Measurements from ENCODE around the gene ST6GAL1.
"Not testable (repeated sequence)": the region's sequence is repeated elsewhere in the genome, so short reads cannot be mapped to it uniquely, and the experiment has no call there.

Gene ST6GAL1, protein sequence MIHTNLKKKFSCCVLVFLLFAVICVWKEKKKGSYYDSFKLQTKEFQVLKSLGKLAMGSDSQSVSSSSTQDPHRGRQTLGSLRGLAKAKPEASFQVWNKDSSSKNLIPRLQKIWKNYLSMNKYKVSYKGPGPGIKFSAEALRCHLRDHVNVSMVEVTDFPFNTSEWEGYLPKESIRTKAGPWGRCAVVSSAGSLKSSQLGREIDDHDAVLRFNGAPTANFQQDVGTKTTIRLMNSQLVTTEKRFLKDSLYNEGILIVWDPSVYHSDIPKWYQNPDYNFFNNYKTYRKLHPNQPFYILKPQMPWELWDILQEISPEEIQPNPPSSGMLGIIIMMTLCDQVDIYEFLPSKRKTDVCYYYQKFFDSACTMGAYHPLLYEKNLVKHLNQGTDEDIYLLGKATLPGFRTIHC

DNA sequence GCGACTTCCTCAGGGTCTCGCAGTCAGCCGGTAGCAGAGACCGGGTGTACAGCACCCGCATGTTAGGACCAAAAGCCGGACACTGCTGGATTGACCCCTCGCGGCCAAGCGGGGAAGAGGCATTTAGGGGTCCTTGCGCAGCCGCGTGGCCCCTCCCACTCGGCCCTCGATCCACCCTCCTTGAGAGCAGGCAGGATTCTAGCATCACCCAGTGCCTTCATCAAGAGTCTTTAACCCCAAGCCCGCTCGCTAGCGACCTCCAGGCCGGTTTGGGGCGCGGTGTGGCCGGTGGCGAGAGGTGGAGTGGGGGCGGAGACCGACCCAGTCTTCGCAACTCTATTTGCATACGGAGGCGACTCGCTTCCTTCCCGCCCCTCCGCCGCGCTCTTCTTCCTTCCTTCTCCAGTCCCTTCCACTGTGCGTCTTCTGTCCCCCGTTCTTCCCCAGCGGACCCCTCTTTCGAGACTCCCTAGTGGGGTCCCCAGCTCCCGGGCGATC is at the start of gene ST6GAL1:
Gene ST6GAL1 (plus strand): TSS at position 384 of the 498 bp plus-strand sequence. CDS start 112,178 bp downstream, outside the sequence.
- no peak for FAIRE-seq

GRCh38 chr3:186882150-186882524 is 48.2 kb upstream of the ST6GAL1 start:
- FAIRE-seq: no peak

DNA sequence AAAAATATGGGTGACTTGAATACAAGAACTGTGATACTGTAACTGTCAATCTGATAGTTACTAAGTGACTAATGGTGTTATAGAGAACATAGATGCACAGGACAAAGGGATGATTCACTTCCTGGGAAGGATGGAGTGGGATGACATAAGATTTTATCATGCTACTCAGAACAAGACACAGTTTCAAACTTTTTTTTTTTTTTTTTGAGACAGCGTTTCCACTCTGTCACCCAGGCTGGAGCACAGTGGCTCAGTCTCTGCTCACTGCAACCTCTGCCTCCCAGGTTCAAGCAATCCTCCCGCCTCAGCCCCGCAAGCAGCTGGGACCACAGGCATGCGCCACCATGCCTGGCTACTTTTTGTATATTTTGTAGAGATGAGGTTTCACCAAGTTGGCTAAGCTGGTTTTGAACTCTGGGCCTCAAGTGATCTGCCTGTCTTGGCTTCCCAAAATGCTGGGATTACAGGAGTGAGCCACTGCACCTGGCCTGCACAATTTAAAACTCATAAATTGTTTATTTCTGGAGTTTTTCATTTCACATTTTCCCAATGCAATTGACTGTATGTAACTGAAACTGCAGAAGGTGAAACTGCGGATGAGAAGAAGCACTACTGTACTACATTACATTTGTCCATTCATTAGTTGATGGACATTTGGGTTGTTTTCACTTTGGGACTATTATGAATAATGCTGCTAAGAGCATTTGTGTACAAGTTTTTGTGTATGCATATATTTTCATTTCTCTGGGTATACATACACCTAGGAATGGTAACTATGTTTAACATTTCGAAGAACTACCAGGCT is 47.2 kb upstream of the ST6GAL1 start:
- no peak for FAIRE-seq

GRCh38 chr3:186883686-186884058 is 46.7 kb upstream of the ST6GAL1 start:
- FAIRE-seq: no peak

- not testable (repeated sequence) for FAIRE-seq
These were observed 45.5 kb upstream of the ST6GAL1 start for GRCh38 chr3:186884868-186885267.

GRCh38 chr3:186886202-186886981 is 43.9 kb upstream of the ST6GAL1 start:
- no peak for FAIRE-seq

DNA sequence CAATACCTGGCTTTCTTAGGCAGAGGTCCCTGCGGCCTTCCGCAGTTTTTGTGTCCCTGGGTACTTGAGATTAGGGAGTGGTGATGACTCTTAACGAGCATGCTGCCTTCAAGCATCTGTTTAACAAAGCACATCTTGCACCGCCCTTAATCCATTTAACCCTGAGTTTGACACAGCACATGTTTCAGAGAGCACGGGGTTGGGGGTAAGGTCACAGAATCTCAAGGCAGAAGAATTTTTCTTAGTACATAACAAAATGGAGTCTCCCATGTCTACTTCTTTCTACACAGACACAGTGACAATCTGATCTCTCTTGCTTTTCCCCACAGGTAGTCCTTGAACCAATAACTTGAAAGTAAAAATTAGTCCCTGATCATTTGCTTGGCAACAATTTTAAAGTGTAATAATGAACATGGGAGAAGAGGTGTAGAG is 42.8 kb upstream of the ST6GAL1 start:
- not testable (repeated sequence) for FAIRE-seq

GRCh38 chr3:186888569-186888968 is 41.8 kb upstream of the ST6GAL1 start:
- FAIRE-seq: no peak

- FAIRE-seq: not testable (repeated sequence)
These were observed 40.6 kb upstream of the ST6GAL1 start for GRCh38 chr3:186889698-186890097.

DNA sequence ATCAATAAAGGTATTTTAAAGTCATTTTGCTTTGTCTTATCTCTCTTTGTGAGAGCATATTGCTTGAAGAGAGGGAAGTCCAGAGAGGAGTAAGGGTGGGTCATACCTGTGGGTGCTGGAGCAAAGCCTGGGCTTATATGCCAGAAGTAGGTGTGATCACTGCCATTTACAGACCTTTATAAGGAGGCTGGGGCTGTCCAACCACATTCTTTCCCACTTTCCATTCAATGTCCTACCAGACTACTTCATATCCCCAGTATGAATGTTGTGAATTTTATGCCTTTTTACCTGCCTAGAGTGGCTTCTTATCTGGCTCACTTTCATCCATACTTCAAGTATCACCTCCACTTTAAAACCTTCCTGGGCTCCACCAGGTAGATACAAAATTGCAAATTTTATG is 39.4 kb upstream of the ST6GAL1 start:
- no peak for FAIRE-seq

DNA sequence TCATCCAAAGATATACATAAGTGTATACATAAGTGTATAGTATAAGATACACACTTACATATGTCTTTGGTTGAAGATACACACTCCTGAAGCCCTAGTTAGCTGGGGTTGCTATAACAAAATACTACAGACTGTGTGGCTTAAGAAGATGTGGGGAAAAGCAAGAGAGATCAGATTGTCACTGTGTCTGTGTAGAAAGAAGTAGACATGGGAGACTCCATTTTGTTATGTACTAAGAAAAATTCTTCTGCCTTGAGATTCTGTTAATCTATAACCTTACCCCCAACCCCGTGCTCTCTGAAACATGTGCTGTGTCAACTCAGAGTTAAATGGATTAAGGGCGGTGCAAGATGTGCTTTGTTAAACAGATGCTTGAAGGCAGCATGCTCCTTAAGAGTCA is 37.3 kb upstream of the ST6GAL1 start:
- FAIRE-seq: not testable (repeated sequence)

DNA sequence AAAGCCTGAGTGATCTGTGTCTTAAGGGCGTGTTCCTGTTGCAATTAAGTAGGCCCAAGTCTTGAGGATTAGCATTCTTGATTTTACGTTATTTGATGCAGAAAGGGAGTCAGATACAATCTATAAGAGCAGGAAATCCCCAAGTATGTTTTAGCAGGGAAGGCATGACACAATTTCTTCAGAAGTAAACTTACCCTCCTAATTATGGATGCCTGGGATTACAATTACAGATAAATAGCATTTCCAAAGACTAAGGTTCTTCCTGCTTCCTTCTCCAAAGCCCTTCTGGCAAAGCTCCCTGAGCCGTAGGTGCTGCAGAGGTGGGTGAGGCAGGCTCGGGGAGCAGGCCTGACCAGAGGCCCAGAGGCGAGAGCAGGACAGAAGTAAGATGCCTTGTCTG is 34.9 kb upstream of the ST6GAL1 start:
- FAIRE-seq: no peak

DNA sequence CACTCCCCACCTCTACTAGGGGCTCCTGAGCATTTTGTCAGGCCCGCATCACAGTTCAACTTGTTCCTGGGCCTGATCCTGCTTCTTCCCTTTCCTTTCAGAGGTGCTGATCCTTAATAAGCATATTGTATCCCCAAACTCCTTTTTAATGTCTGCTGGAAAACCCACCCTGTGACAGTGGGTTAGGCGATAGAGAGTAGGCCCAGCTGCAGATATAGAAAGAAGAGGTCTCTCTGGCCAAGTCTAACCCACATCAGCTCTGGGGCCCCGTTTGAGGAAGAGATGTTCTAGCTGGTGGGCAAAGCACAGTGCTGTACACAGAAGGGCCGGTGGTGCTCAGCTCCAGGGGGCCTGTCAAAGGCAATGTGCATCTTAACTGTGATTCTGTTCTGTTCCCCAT is 34.3 kb upstream of the ST6GAL1 start:
- FAIRE-seq: no peak

- FAIRE-seq: no peak
These were observed 33.5 kb upstream of the ST6GAL1 start for GRCh38 chr3:186896875-186897274.

GRCh38 chr3:186901135-186901734 is 29.1 kb upstream of the ST6GAL1 start:
- FAIRE-seq: no peak

- FAIRE-seq: no peak
These were observed 28.2 kb upstream of the ST6GAL1 start for GRCh38 chr3:186902154-186902553.

- no peak for FAIRE-seq
These were observed 27.6 kb upstream of the ST6GAL1 start for GRCh38 chr3:186902713-186903112.

- FAIRE-seq: not testable (repeated sequence)
These were observed 26.6 kb upstream of the ST6GAL1 start for GRCh38 chr3:186903676-186904075.

GRCh38 chr3:186907075-186907474 is 23.3 kb upstream of the ST6GAL1 start:
- not testable (repeated sequence) for FAIRE-seq

DNA sequence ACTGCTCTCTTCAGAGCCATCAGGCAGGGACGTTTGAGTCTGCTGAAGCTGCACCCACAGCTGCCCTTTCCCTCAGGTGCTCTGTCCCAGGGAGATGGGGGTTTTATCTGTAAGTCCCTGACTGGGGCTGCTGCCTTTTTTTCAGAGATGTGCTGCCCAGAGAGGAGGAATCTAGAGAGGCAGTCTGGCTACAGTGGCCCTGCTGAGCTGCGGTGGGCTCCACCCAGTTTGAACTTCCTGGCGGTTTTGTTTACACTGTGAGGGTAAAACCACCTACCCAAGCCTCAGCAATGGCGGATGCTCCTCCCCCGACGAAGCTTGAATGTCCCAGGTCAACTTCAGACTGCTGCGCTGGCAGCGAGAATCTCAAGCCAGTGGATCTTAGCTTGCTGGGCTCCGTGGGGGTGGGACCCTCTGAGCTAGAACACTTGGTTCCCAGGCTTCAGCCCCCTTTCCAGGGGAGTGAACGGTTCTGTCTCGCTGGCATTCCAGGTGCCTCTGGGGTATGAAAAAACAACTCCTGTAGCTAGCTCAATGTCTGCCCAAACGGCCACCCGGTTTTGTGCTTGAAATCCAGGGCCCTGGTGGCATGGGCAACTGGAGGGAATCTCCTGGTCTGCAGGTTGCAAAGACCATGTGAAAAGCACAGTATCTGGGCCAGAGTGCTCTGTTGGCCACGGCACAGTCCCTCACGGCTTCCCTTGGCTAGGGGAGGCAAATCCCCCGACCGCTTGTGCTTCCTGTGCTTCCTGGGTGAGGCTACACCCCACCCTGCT is 21.1 kb upstream of the ST6GAL1 start:
- FAIRE-seq: no peak
